ENCODE measurements around the gene SPAG9. TPM values are rescaled to one million over a fixed set of nuclear protein-coding genes. Genes with fewer than 3 reads are reported as not detected.

Gene SPAG9
- total and polyA plus RNA-seq, 12 donors = 20.7 to 65.8 (median 51.6) TPM

GRCh38 chr17:50925296-50925891 is 195.3 kb downstream of the SPAG9 start:
- 86 to 87% methylated on average over 6 of the region's 6 CpGs for WGBS, 2 donors
- H3K4me1 ChIP-seq = peaks cover 0 to 36% (median 23%) of the 10 kb centered on the region in 9 donors
- DNase-seq (no peak), ATAC-seq (no peak)
- H3K36me3 ChIP-seq = no peaks in the 10 kb centered on the region
- H3K27me3 ChIP-seq = no peaks in the 10 kb centered on the region
- H3K4me3 ChIP-seq = no peak overlapping the region
- TF ChIP-seq CTCF (IDR thresholded peaks at IDR 0.05) = no peak
- intact Hi-C loops (cut with DNase I) = no loop called here
- no peak overlapping the region for H3K27ac ChIP-seq
- H3K9me3 ChIP-seq = no peaks in the 10 kb centered on the region

GRCh38 chr17:50924800-50925199 is 195.9 kb downstream of the SPAG9 start:
- TF ChIP-seq CTCF (IDR thresholded peaks at IDR 0.05) = no peak
- DNase-seq (no peak), ATAC-seq (no peak)
- Histone ChIP-seq H3K4me1 (peaks cover 3 to 36% (median 22%) of the 10 kb centered on the region in 9 donors), H3K9me3 (no peaks in the 10 kb centered on the region), H3K36me3 (no peaks in the 10 kb centered on the region), H3K4me3 (no peak overlapping the region), H3K27ac (no peak overlapping the region), H3K27me3 (no peaks in the 10 kb centered on the region)
- 77 to 82% methylated on average over 3 of the region's 3 CpGs for WGBS, 2 donors
- intact Hi-C loops (cut with DNase I) = no loop called here

- H3K4me1 ChIP-seq = peaks cover 7 to 39% (median 27%) of the 10 kb centered on the region in 9 donors
- DNase-seq (no peak), ATAC-seq (no peak)
- H3K27me3 ChIP-seq = no peaks in the 10 kb centered on the region
- H3K27ac ChIP-seq = no peak overlapping the region
- H3K9me3 ChIP-seq = no peaks in the 10 kb centered on the region
- H3K4me3 ChIP-seq = no peak overlapping the region
- 98 to 99% methylated on average over 4 of the region's 4 CpGs for WGBS, 2 donors
- intact Hi-C loops (cut with DNase I) = no loop called here
- H3K36me3 ChIP-seq = no peaks in the 10 kb centered on the region
- TF ChIP-seq CTCF (IDR thresholded peaks at IDR 0.05) = no peak
These were observed 196.4 kb downstream of the SPAG9 start for GRCh38 chr17:50924300-50924699.

- intact Hi-C loops (cut with DNase I) = no loop called here
- DNase-seq (no peak), ATAC-seq (no peak)
- Histone ChIP-seq H3K27ac (peak overlapping the region in 6 of 10 donors; percentile 13 to 89 (median 43)), H3K27me3 (no peaks in the 10 kb centered on the region), H3K9me3 (no peaks in the 10 kb centered on the region), H3K4me1 (peaks cover 14 to 46% (median 34%) of the 10 kb centered on the region in 9 donors), H3K4me3 (no peak overlapping the region), H3K36me3 (no peaks in the 10 kb centered on the region)
- no peak for TF ChIP-seq CTCF (IDR thresholded peaks at IDR 0.05)
- WGBS, 2 donors = 48 to 74% methylated on average over 2 of the region's 2 CpGs
These were observed 197.1 kb downstream of the SPAG9 start for GRCh38 chr17:50923611-50924010.
